Measurements from ENCODE around the gene LCTL. TPM values are rescaled to one million over a fixed set of nuclear protein-coding genes. Genes with fewer than 3 reads are reported as not detected.
"Not testable (repeated sequence)": the region's sequence is repeated elsewhere in the genome, so short reads cannot be mapped to it uniquely, and the experiment has no call there.

Gene LCTL
- total RNA-seq, 1 experiment from 2014 or later = not detected

DNA sequence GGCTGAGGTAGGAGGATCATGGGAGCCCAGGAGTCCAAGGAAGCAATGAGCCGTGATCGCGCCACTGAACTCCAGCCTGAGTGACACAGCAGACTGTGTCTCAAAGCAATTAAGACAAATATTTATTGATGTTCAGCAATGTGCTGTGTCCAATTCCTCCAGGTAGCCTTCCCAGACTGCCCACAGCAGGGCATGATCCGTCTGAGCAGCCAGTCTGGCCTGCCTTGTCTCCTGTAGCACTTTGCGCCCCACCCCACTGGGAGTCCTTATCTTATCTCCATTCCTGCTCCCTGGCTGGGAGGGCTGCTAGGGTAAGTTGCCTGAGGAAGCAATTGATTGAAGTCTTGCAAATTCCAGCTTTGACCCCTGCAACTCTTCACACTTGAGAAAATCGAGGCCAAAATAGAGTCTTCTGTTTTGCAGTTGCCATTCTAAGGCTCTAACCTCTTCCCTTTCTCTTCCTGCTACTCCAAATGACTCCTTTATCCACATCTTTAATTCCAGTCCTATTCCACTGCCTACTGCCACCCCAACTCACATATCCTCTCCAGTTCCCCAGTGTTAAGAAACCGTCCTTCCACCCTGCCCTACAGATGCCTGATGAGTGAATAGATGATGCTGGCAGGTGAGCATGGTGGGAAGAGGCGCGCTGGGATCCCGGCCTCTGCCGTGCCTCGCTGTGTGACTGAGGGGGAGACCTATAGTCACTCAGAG lies 26.9 kb upstream of the LCTL start:
- Histone ChIP-seq H3K27me3 (replicated peaks; ENCODE audit: insufficient read depth, low read depth, low read length, poor library complexity) (no peaks in the 10 kb centered on the region), H3K4me3 (ENCODE audit: low read depth, low read length, poor library complexity, severe bottlenecking) (no peak overlapping the region), H3K4me1 (ENCODE audit: insufficient read depth, low read length, poor library complexity, severe bottlenecking) (no peaks in the 10 kb centered on the region), H3K36me3 (ENCODE audit: insufficient read depth, low read length, poor library complexity, severe bottlenecking) (no peaks in the 10 kb centered on the region), H3K27ac (ENCODE audit: low read depth, low read length, poor library complexity, severe bottlenecking) (no peak overlapping the region), H3K9me3 (ENCODE audit: low read depth, low read length, poor library complexity, severe bottlenecking) (no peaks in the 10 kb centered on the region)
- CTCF ChIA-PET = no interaction called here
- TF ChIP-seq, protein P1, sequence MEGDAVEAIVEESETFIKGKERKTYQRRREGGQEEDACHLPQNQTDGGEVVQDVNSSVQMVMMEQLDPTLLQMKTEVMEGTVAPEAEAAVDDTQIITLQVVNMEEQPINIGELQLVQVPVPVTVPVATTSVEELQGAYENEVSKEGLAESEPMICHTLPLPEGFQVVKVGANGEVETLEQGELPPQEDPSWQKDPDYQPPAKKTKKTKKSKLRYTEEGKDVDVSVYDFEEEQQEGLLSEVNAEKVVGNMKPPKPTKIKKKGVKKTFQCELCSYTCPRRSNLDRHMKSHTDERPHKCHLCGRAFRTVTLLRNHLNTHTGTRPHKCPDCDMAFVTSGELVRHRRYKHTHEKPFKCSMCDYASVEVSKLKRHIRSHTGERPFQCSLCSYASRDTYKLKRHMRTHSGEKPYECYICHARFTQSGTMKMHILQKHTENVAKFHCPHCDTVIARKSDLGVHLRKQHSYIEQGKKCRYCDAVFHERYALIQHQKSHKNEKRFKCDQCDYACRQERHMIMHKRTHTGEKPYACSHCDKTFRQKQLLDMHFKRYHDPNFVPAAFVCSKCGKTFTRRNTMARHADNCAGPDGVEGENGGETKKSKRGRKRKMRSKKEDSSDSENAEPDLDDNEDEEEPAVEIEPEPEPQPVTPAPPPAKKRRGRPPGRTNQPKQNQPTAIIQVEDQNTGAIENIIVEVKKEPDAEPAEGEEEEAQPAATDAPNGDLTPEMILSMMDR (conservative IDR thresholded peaks at IDR 0.05; ENCODE audit: low read depth, low read length) = no peak
- TF ChIP-seq EZH2 (IDR thresholded peaks at IDR 0.05; ENCODE audit: borderline replicate concordance, low read depth, low read length, poor library complexity, severe bottlenecking) = no peak
- no TSS peak for BruUV-seq (replicated peaks)
- intact Hi-C loops (cut with micrococcal nuclease; ENCODE audit: unreplicated experiment) = no loop called here
- DNase-seq (ENCODE audit: low spot score) = no peak
- POLR2A ChIA-PET (ENCODE audit: low non-redundant PET) = no interaction called here

GRCh38 chr15:66591322-66591862 lies 25.6 kb upstream of the LCTL start:
- no peaks in the 10 kb centered on the region for H3K27me3 ChIP-seq (replicated peaks; ENCODE audit: insufficient read depth, low read depth, low read length, poor library complexity)
- no peaks in the 10 kb centered on the region for H3K9me3 ChIP-seq (ENCODE audit: low read depth, low read length, poor library complexity, severe bottlenecking)
- no peak for DNase-seq (ENCODE audit: low spot score)
- TF ChIP-seq, protein P1 (conservative IDR thresholded peaks at IDR 0.05; ENCODE audit: low read depth, low read length) = no peak
- TF ChIP-seq EZH2 (IDR thresholded peaks at IDR 0.05; ENCODE audit: borderline replicate concordance, low read depth, low read length, poor library complexity, severe bottlenecking) = no peak
- no peaks in the 10 kb centered on the region for H3K36me3 ChIP-seq (ENCODE audit: insufficient read depth, low read length, poor library complexity, severe bottlenecking)
- BruUV-seq (replicated peaks) = no TSS peak
- intact Hi-C loops (cut with micrococcal nuclease; ENCODE audit: unreplicated experiment) = no loop called here
- no peaks in the 10 kb centered on the region for H3K4me1 ChIP-seq (ENCODE audit: insufficient read depth, low read length, poor library complexity, severe bottlenecking)
- ChIA-PET POLR2A (ENCODE audit: low non-redundant PET) (no interaction called here), CTCF (no interaction called here)
- no peak overlapping the region for H3K4me3 ChIP-seq (ENCODE audit: low read depth, low read length, poor library complexity, severe bottlenecking)
- H3K27ac ChIP-seq (ENCODE audit: low read depth, low read length, poor library complexity, severe bottlenecking) = no peak overlapping the region

DNA sequence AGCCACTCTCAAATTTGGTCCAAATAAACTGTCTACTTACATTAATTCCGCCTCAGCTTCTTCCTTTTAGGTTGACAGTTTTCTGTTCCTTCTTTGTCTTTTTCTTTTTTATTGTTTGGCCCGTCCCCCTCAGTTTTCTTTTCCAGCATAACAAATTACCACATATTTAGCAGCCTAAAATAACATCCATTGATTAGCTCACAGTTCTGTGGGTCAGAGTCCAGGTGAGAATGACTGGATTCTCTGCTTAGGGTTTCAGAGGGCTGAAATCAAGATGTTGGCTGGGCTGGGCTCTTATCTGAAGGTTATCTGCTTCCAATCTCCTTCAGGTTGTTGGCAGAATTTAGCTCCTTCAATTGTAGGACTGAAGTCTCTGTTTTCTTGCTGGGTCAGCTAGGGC lies 24.6 kb upstream of the LCTL start:
- ChIA-PET POLR2A (ENCODE audit: low non-redundant PET) (no interaction called here), CTCF (no interaction called here)
- Histone ChIP-seq H3K9me3 (ENCODE audit: low read depth, low read length, poor library complexity, severe bottlenecking) (no peaks in the 10 kb centered on the region), H3K36me3 (ENCODE audit: insufficient read depth, low read length, poor library complexity, severe bottlenecking) (no peaks in the 10 kb centered on the region), H3K27me3 (replicated peaks; ENCODE audit: insufficient read depth, low read depth, low read length, poor library complexity) (no peaks in the 10 kb centered on the region), H3K4me3 (ENCODE audit: low read depth, low read length, poor library complexity, severe bottlenecking) (no peak overlapping the region), H3K27ac (ENCODE audit: low read depth, low read length, poor library complexity, severe bottlenecking) (no peak overlapping the region), H3K4me1 (ENCODE audit: insufficient read depth, low read length, poor library complexity, severe bottlenecking) (no peaks in the 10 kb centered on the region)
- no TSS peak for BruUV-seq (replicated peaks)
- intact Hi-C loops (cut with micrococcal nuclease; ENCODE audit: unreplicated experiment) = no loop called here
- no peak for DNase-seq (ENCODE audit: low spot score)
- TF ChIP-seq EZH2 (IDR thresholded peaks at IDR 0.05; ENCODE audit: borderline replicate concordance, low read depth, low read length, poor library complexity, severe bottlenecking) = no peak
- TF ChIP-seq, protein P1 (conservative IDR thresholded peaks at IDR 0.05; ENCODE audit: low read depth, low read length) = no peak

DNA sequence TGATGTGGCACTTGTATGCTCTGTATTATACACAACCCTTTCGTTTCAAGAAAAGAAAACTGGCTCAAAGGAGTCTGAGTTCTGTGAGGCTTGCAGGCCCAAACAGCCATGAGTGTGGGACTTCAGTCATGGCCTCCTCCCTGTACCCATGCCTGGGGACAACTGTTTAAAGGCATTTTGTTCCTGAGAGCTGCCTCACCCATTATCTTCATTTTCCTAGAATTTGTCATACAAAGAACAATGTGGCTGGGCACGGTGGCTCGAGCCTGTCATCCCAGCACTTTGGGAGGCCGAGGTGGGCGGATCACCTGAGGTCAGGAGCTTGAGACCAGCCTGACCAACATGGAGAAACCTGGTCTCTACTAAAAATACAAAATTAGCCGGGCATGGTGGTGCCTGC lies 23.6 kb upstream of the LCTL start:
- H3K36me3 ChIP-seq (ENCODE audit: insufficient read depth, low read length, poor library complexity, severe bottlenecking); CTCF ChIA-PET; POLR2A ChIA-PET (ENCODE audit: low non-redundant PET): not testable (repeated sequence)

More for the DNA sequence above, 23.6 kb upstream of the LCTL start:
- intact Hi-C loops (cut with micrococcal nuclease; ENCODE audit: unreplicated experiment); H3K4me1 ChIP-seq (ENCODE audit: insufficient read depth, low read length, poor library complexity, severe bottlenecking); H3K4me3 ChIP-seq (ENCODE audit: low read depth, low read length, poor library complexity, severe bottlenecking); DNase-seq (ENCODE audit: low spot score); BruUV-seq (replicated peaks); H3K27ac ChIP-seq (ENCODE audit: low read depth, low read length, poor library complexity, severe bottlenecking); H3K9me3 ChIP-seq (ENCODE audit: low read depth, low read length, poor library complexity, severe bottlenecking); H3K27me3 ChIP-seq (replicated peaks; ENCODE audit: insufficient read depth, low read depth, low read length, poor library complexity): not testable (repeated sequence)

All from A673 (cell line).